ENCODE measurements around the gene VASH2.

Gene VASH2

DNA sequence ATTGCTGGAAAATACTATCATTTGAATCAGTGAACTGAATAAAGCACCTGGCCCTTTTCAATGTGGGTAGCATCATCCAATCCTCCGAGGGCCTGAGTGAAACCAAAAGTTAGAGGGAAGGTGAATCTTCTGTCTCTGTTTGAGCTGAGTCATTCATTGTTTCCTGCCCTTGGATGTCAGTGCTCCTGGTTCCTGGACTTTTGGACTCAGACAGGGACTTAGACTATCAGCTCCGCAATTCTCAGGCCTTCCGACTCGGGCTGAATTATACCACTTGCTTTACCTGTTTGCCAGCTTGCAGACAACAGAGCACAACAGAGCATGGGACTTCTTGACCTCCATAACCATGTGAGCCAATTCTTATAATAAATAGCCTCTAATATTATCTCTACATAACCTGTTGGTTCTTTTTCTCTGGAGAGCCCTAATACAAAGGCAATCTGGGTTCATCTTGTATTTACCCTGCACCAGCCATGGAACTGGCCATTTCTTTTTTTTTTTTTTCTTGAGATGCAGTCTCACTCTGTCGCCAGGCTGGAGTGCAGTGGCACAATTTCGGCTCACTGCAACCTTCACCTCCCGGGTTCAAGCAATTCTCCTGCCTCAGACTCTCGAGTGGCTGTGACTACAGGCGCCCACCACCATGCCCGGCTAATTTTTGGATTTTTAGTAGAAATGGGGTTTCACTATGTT, 19.2 kb upstream of the VASH2 start:
- DNase-seq (ENCODE audit: low read depth), result no peak

DNA sequence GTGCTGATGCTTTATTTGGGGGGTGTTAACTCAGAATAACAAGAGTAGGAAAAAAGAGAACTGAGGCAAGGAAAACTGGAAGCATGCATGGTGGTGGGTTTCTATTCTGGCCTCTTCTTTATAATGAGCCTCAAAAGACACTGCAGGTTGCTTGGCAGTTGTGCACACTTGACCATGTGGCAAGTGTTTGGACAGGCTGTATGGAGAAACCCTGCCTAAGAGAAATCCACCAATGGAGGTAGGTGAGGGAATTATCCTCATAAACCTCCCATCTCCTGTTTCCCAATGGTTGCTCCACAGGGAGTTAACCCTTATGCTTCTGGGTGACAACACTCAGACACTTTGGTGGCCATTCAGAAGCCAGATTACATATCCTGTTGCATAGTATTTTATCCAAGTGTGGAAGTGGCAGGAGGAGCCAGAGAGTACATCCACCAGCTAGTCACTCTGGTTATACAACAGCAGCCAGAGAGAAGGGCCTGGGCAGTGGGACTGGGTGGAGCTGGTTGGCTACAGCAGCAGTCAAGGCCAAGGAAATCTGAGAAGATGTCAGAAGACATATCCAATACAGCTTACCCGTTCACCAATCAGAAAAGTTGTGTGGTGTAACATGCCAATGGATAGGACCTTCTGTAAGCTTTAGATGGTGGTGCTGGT, 16.4 kb upstream of the VASH2 start:
- no peak for DNase-seq (ENCODE audit: low read depth)

DNA sequence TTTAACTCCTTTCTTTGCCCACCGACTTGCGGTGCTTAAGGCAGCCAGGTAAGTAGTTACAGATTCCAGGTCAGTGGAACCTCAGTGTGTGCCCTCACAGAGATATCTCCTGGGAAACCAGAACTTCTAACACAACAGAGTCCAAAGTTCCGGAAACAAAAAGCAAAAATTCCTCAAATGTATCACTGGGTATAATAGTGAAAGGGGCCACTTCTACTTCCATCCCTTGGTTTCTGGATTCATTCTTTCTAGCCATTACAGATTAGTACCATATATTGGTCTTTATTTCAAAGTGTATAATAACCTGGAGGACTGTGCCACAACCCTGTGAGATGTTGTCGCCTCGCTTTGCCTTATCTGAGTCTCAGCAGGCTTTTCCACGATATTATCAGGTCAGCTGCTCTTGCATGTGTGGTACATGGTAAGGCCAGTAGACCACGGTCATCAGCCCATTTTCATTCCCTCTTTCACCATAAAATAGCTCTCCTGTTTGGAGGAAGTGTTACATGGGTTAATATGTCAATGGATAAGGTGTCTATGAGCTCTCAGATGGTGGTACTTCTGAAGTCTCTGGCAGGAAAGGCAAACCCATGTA, 14.9 kb upstream of the VASH2 start:
- DNase-seq (ENCODE audit: low read depth), result no peak

DNA sequence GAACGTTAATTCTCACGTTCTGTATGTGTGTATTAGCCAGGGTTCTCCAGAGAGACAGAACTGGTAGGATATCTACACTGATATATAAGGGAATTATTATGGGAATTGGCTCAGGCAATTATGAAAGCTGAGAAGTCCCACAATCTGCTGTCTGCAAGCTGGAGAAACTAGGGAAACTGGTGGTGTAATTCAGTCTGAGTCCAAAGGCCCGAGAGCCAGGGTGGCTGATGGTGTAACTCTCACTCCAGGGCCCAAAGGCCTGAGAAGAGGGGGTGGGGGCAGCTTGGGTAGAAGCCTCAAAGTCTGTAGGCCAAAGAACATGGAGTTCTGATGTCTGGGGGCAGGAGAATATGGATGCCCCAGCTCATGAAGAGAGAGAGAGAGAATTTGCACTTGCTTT, 13.3 kb upstream of the VASH2 start:
- no peak for DNase-seq (ENCODE audit: low read depth)

DNA sequence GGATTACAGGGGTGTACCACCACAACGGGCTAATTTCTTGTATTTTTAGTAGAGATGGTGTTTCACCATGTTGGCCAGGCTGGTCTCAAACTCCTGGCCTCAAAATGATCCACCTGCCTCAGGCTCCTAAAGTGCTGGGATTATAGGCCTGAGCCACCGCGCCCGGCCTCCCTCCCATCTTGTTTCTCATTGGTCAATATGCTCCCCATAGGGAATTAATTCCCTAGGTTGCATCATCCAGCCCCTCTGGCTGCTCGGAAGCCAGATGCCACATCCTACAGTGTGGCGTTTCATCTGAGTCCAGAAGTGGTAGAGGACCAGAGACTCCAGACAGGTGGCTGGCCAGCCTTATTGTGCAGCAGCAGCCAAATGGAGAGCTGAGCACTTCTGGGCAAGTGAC, 11.5 kb upstream of the VASH2 start:
- DNase-seq (ENCODE audit: low read depth), result no peak

DNA sequence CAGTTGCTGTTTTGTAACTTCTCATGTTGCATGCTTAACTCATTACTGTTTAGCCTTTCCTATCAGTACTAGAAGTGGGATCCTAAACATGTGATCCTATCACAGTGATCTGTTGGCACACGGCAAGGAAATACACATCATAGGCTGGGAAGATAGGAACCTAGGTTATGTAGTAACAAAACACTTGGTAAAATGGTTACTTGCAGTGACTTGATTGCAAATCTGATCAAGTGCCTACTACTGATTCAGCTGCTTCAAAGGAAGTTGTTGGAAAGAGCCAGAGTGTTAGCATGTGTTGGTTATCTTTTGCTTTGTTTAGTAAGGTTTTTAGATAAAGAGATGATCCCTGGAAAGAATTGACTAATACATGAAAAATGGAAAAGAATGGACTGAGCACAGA, 8.9 kb upstream of the VASH2 start:
- no peak for DNase-seq (ENCODE audit: low read depth)

DNA sequence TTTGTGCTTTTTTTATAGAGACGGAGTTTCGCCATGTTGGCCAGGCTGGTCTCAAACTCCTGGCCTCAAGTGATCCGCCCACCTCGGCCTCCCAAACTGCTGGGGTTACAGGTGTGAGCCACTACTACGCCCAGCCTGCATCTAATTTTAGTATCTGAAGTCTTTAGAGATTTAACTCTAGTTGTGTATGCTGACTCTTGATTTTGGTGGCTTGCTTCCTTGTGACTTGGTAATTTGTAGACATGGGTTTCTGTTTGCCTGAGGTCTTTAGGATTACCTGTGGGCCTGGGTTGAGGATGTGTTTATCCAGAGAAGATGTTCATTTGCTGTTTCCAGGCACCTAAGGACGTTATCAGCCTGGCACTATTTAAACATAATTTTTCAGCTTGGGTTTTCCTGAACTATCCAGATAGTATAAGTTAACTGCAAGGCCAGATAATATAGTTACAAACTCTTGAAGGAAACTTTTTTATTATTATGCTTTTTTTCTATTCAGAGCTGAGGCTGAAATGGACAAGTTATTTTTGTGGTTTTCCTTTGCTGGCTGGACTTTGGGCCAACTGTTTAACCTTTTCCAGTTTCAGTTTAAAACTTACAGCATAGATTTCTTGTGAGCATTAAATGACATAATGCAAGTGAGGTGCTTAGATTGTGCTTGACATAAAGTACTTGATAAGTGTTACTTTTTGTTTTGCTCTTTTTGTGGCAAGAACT, 7.5 kb upstream of the VASH2 start:
- DNase-seq (ENCODE audit: low read depth), result peak; percentile 14

DNA sequence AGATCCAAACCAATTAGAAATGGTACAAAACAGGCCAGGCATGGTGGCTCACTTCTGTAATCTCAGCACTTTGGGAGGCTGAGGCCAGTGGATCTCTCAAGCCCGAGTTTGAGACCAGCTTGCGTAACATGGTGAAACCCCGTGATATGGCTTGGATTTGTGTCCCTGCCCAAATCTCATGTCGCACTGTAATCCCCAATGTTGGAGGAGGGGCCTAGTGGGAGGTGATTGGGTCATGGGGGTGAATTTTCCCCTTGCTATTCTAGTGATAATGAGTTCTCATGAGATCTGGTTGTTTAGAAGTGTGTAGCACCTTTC, 7.0 kb upstream of the VASH2 start:
- peak; percentile 20 for DNase-seq (ENCODE audit: low read depth)

DNA sequence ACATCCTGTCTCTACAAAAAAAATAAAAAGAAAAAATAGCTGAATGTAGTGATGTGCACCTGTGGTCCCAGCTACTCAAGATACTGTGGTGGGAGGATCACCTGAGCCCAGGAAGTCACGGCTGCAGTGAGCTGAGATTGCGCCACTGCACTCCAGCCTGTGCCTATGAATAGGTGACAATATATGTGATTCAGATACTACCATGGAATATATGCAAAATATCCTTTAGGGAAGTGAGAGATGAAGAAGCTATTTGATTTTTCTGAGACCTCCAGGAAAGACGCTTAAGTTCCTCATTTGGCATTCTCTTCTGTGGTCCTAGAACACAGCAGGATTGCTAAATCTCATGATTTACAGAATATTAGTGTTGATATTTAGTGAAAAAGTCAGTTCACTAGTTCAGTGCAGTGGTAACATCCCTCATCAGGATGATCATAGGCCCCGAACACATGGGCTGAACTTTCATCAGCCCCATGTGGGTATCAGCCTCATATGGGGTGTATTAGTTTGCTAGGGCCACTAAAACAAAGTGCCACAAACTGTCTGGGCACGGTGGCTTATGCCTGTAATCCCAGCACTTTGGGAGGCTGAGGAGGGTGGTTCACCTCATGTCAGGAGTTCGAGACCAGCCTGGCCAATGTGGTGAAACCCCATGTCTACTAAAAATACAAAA, 6.0 kb upstream of the VASH2 start:
- no peak for DNase-seq (ENCODE audit: low read depth)

DNA sequence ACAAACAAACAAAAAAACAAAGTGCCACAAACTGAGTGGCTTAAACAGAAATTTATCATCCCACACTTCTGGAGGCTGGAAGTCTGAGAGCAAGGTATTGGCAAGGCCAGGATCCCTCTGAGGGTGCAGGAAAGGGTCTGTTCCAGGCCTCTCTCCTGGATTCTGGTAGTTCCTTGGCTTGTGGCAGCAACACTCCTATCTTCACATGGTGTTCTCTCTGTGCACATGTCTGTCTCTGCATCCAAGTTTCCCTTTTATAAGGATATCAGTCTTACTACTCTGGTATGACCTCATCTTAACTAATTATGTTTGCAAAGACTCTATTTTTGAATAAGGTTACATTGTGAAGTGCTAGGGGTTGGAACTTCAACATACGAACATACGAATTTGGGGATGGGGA, 5.3 kb upstream of the VASH2 start:
- DNase-seq (ENCODE audit: low read depth), result no peak

DNA sequence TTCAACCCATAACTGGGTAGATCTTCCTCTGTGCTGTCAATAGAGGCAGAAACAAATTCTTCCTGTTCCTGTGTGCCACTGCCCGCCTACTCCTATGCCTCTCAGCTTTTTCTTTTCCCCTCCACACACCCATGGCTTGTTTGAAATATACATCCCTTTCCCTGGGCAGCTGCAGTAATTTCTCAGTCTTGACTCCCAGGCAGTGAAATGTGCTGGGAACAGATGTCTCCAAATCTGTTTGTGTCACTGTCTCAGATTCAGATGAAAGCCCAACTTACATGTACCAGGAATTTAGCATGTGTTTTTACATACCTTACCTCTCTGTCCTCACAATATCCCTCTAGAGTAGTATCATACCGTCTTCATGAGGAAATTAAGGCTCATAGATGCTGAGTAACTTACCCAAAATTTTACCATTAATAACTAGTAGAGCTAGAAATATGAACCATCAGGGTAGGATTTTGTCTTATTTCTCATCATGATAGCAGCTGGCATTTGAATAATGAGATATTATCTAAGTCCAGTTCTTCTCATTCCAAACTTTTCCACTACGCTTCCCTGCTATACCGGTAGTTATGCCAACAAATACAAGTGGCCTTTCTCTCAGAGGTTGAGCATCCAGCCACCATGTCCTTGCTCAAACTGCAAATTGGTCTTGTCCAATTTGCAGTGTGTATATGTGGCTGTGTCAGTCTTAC, 4.7 kb upstream of the VASH2 start:
- no peak for DNase-seq (ENCODE audit: low read depth)

DNA sequence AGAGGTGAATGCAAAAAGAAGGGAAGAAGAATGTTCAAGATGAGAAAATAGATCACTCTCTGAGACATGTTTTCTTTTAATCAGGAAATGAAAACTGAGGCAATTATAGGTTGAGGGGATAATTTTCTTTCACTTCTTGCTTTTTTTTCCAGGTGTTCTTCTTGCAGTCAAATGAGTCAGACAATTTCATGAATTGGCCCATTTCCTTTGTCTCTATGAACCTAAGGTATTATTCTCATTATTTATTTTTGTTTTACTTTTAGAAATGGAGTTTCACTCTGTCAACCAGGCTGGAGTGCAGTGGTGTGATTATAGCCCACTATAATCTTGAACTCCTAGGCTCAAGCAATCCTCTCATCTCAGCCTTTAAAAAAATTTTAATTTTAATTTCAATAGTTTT, 3.5 kb upstream of the VASH2 start:
- DNase-seq (ENCODE audit: low read depth), result no peak

DNA sequence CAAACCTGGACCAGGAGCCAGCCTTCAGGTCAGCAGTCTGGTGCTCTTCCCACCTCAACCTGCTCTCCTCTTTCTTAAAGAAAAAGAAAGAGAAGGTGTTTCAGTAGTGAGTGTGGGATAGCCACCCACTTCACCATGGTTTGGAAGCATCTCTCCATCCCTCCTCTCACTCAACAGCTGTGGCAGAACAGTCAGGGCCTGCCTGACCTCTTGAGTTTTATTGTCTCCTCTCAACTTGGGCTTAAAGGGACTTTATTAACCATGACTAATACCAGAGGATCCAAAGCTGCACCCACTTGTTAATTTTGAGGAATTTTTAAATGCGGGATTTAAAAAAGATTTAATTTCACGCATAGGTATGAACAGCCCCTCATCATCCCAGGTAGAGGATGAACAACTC, 570 bp upstream of the VASH2 start:
- no peak for DNase-seq (ENCODE audit: low read depth)

DNA sequence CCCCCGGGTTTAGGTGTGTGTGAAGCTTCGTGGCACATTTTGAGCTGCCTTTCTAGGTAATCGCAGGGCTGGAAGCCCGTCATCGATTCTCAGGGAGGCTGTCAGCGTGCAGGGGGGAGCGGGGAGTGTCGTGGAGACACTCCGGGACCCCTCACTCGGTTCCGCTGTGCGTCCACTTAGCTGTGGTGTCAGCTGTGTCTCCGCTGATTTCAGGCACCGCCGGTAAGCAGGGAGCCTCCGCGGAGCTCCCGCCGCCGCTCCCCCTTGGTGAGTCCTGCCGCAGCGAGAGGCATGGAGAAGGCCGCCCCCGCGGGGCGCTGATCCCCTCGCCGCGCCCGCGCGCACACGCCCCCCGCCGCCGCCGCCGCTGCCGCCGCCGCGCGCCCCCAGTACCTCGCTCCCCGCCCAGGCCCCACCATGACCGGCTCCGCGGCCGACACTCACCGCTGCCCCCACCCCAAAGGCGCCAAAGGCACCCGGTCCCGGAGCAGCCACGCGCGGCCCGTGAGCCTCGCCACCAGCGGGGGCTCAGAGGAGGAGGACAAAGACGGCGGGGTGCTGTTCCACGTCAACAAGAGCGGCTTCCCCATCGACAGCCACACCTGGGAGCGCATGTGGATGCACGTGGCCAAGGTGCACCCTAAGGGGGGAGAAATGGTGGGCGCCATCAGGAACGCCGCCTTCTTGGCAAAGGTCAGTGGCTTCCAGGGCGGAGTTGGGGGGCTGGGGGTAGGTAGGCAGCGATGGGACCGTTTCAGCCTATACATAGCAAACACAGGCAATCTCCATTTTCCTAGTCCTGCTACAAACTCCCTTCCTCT, 995 bp downstream of the VASH2 start:
- DNase-seq (ENCODE audit: low read depth), result no peak

DNA sequence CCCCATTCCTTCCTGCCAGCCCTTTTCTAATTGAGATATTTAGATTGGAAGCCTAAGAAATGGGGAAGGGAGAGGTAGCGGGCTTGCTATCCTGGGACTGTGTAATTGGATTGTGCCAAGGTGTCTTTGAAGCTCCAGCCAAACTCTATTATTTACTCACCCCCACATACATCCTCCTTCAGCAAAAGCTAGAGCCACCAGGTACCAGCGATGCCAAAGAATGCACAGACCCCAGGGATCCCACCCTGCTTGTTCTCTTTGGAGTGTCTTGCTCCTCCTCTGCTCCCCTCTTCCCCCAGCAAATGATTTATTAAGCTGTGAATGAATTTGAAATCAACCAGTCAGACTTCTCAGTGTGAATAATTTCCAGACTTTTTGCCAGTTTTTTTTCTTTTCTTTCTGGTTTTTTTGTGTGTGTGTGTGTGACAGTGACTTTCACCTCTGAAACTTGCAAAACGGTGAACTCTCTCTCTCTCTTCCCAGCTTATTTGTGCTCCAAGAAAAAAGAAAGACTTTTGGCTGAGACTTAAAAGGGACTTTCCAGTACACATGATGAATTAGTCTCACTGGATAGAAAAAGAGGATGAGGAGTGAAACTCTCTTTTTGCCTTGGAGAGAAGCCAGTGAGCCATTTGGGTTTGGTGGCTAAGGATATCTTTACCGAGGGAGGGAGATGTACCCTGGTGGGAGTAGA, 1.8 kb downstream of the VASH2 start:
- no peak for DNase-seq (ENCODE audit: low read depth)

DNA sequence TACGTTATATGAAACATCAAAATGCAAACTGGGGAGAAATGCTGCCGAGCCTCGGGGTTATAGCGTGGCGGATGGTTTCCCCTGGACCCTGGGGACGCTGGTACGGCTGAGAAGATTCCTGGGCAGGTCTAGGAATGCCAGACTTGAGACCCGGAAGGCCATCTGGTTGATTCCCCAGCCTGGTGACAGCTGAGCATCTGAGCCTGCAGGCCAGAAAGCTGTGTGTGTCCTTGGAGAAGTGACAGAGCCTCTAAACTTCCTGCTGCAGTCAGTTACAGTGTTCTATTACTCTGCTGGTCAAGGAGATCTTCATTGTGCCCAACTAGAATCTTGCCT, 2.3 kb downstream of the VASH2 start:
- no peak for DNase-seq (ENCODE audit: low read depth)

DNA sequence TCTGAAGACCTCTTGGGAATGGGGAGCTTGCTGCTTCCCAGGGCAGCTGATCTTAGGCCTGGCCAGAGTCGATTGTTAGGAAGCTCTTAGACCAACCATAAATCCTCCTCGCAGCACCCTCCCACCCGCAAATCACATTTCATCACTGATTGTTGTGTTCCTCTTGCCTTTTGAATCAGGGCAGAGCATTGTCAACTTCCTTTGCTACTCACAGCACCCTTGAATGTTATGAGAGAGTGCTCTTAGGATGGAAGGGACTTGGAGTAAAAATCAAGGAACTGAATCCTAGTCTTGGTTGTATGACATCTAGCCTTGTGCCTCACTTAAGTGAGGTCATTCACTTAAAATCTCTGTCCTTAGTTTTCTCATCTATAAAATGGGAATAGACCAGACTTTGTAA, 3.0 kb downstream of the VASH2 start:
- DNase-seq (ENCODE audit: low read depth), result no peak

DNA sequence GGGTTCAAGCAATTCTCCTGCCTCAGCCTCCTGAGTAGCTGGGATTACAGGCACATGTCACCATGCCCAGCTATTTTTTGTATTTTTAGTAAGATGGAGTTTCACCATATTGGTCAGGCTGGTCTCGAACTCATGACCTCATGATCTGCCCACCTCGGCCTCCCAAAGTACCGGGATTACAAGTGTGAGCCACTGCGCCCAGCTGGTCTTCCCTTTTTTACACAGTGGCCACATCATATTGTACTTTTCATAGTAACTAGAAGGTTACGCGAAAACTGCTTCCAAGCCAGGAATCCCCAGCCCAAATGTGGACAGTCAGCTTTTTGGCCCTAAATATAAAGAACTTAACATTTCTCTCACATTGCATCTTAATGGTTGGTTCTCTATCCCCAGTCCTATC, 4.2 kb downstream of the VASH2 start:
- no peak for DNase-seq (ENCODE audit: low read depth)

DNA sequence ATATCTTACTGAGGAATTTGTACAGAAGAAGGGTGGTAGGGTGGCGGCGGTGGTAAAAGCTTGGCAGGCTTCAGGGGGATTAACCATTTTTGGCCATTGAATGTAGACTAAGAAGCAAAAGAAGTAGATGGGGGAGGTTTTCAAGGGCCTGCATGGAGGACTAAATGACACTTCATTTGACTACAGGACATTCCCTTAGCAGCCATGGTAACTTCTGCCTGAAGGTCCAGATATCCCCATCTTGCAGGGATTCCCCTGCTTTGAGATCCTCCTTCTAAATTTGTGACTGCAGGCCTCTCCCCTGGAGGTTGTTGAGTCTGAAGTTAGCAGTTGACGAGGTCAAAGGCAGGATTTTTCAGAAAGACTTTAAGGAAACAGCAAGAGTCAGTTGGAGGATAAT, 4.8 kb downstream of the VASH2 start:
- DNase-seq (ENCODE audit: low read depth), result no peak

DNA sequence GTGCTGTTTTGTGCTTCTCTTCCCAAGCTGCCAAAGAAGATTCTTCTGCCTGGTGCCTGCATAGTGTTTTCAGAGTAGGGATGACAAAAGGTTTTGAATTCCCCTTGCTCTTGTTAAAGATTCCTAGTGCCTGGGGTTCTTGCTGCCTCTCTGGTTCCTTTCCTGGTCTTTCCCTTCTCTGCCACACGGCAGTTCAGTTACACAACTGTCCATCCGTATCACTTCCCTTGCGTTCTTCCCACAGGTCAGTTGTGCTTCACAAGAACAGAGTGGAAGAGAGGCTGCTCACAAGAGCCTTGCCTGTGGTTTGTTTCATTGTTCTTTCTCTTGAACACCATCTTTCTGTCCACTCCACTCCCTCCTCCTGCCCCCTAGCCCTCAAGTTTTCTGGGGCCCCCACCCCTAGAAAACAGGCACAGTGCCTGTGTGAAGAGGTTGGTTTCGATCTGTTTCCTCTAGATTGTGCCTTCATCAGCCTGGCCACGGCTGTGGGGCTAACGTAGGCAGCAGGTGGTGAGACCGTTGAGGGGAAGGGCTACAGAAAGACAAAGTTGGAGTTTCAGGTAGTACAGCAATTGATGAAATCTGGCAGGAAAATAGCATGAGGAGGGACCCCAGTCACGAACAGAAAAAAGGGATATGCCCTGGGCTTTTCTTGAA, 5.8 kb downstream of the VASH2 start:
- DNase-seq (ENCODE audit: low read depth), result no peak

Data from iris pigment epithelial cell (primary cell).